WTC11 (cell line): ENCODE results near the gene TIAM2. TPM values are rescaled to one million over a fixed set of nuclear protein-coding genes. Genes with fewer than 3 reads are reported as not detected.

ENCODE experiments used
- ATAC-seq: fragments of 200-7000 bp; cut with Tn5 transposase; 2 replicates; pipeline ENCODE4 v1.10.0; 2021; ENCODE audit warnings: mild to moderate bottlenecking, moderate library complexity
- CTCF ChIA-PET: fragments of 300-600 bp; sonication (Branson Sonifier 250); formaldehyde crosslinking; loops from one replicate; lab custom pipeline; 2021; ENCODE audit warnings: antibody characterized with exemption; lab: Charles Lee
- POLR2A ChIA-PET: fragments of 350-600 bp; sonication (Branson Sonifier 250); formaldehyde crosslinking; loops from one replicate; lab custom pipeline; 2021; ENCODE audit warnings: antibody characterized with exemption; lab: Charles Lee
- DNase-seq: peaks from one replicate; pipeline ENCODE4 v3.0.0; 2021; ENCODE audit warnings: low spot score
- H3K27ac Mint-ChIP-seq: 2 replicates; pipeline ENCODE4 v1.8.0; 2021; ENCODE audit warnings: mixed read lengths
- H3K27me3 Mint-ChIP-seq: 2 replicates; pipeline ENCODE4 v1.8.0; 2021; ENCODE audit warnings: low read depth, mild to moderate bottlenecking, moderate library complexity, mixed read lengths
- H3K36me3 Mint-ChIP-seq: 2 replicates; pipeline ENCODE4 v1.8.0; 2021; ENCODE audit warnings: mixed read lengths
- H3K4me1 Mint-ChIP-seq: 2 replicates; pipeline ENCODE4 v1.8.0; 2022; ENCODE audit warnings: mixed read lengths
- H3K4me3 Mint-ChIP-seq: 2 replicates; pipeline ENCODE4 v1.8.0; 2021; ENCODE audit warnings: mild to moderate bottlenecking, moderate library complexity, mixed read lengths
- H3K9me3 Mint-ChIP-seq: 2 replicates; pipeline ENCODE4 v1.8.0; 2021; ENCODE audit warnings: mixed read lengths
- ATF6 ChIP-seq: sonication (generic); formaldehyde crosslinking; IDR thresholded peaks from 2 replicates; pipeline ENCODE4 v1.8.1; 2023; ENCODE audit warnings: mild to moderate bottlenecking, missing genetic modification reagents
- CTCF ChIP-seq: fragments of 200-600 bp; IDR thresholded peaks from 2 replicates; pipeline ENCODE4 v1.8.0; 2022; ENCODE audit warnings: antibody characterized with exemption
- E2F4 ChIP-seq: sonication (generic); formaldehyde crosslinking; IDR thresholded peaks from 2 replicates; pipeline ENCODE4 v1.8.1; 2022; ENCODE audit warnings: low read depth, mild to moderate bottlenecking, moderate library complexity, missing genetic modification reagents, borderline replicate concordance
- ETV6 ChIP-seq: sonication (generic); formaldehyde crosslinking; IDR thresholded peaks from 2 replicates; pipeline ENCODE4 v1.8.1; 2022; ENCODE audit warnings: mild to moderate bottlenecking, missing genetic modification reagents
- IRF1 ChIP-seq: sonication (generic); formaldehyde crosslinking; IDR thresholded peaks from 2 replicates; pipeline ENCODE4 v1.8.0; 2023; ENCODE audit warnings: missing genetic modification reagents
- NR1H2 ChIP-seq: sonication (generic); formaldehyde crosslinking; IDR thresholded peaks from 2 replicates; pipeline ENCODE4 v1.9.0; 2021; ENCODE audit warnings: mild to moderate bottlenecking, moderate library complexity, missing genetic modification reagents
- OVOL2 ChIP-seq: fragments of 250-450 bp; sonication (Bioruptor Pico); IDR thresholded peaks from 2 replicates; pipeline ENCODE4 v1.9.0; 2021; ENCODE audit warnings: mild to moderate bottlenecking, borderline replicate concordance
- SOX15 ChIP-seq: fragments of 250-450 bp; sonication (Bioruptor Pico); IDR thresholded peaks from 2 replicates; pipeline ENCODE4 v1.9.0; 2021; ENCODE audit warnings: mild to moderate bottlenecking
- ZBTB43 ChIP-seq: sonication (generic); formaldehyde crosslinking; IDR thresholded peaks from 2 replicates; pipeline ENCODE4 v1.8.1; 2023; ENCODE audit warnings: mild to moderate bottlenecking, missing genetic modification reagents
- ZNF281 ChIP-seq: sonication (generic); formaldehyde crosslinking; IDR thresholded peaks from 2 replicates; pipeline ENCODE4 v1.8.0; 2023; ENCODE audit warnings: mild to moderate bottlenecking, missing genetic modification reagents
- total RNA-seq: library from RNA; stranded (reverse); gene quantifications from 3 replicates; pipeline ENCODE4 v1.2.3, GENCODE V29; 2021
- TF ChIP-seq, protein P1 (sequence below): sonication (generic); formaldehyde crosslinking; IDR thresholded peaks from 2 replicates; pipeline ENCODE4 v1.8.1; 2022; ENCODE audit warnings: mild to moderate bottlenecking, missing genetic modification reagents, moderate library complexity, borderline replicate concordance
- TF ChIP-seq, protein P2 (sequence below): fragments of 250-450 bp; sonication (Bioruptor Pico); IDR thresholded peaks from 2 replicates; pipeline ENCODE4 v1.9.0; 2021; ENCODE audit warnings: moderate library complexity, mild to moderate bottlenecking, inconsistent platforms, borderline replicate concordance
- TF ChIP-seq, protein P3 (sequence below): sonication (generic); formaldehyde crosslinking; IDR thresholded peaks from 2 replicates; pipeline ENCODE4 v1.8.1; 2022; ENCODE audit warnings: mild to moderate bottlenecking, moderate library complexity, missing genetic modification reagents
- TF ChIP-seq, protein P4 (sequence below): fragments of 250-450 bp; sonication (Bioruptor Pico); IDR thresholded peaks from 2 replicates; pipeline ENCODE4 v1.9.0; 2021; ENCODE audit warnings: mild to moderate bottlenecking, borderline replicate concordance

Gene TIAM2
- total RNA-seq, 1 experiment from 2014 or later, result 15.1 TPM

DNA sequence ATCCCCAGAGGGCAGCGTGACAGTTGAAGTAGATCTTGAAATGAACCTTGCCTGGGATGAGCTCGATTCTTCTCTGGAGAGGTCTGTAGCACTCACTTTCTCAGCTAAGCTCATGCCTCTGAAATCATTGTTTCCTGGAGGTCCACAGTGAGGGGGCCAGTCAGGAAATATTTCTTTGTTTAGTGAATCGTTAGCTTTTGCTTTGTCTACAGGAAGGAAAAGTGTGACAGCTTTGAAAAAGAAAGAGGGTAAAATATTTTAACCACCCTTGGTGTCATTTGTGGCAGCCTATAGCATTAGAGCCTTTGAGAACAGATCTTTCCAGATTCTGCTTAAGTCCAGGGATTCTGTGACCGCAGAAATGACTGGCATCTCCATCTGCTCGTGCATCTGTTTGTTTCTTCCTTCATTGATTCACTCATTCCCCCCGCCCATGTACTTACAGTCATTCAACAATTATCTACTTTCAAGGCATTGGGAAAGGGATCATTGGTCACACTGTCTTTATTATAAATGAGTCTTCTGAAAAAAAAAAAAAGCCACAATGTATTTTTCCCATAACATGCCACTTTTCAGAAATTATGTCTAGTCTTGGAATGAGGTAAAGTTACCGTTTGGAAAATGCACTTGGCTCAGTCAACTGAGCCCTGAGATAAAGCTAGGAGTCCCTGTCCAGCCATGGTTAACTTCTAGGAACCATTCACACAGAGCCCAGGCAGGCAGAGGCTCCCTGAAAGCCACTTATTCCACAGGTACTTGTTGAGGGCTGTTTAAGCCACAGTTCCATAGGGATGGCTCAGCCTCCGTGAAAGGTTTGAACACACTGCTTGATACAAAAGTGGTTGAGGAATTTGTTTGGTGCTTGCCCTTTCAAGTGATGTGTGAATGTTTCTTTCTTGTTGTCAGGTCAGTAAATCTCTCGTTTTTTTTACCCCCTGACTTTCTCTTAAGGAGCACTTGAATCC lies 86.0 kb downstream of the TIAM2 start:
- Mint-ChIP-seq H3K9me3 (no peaks in the 10 kb centered on the region), H3K4me3 (no peak overlapping the region)
- POLR2A ChIA-PET, result no interaction called here

More for the DNA sequence above, 86.0 kb downstream of the TIAM2 start:
- no peak overlapping the region for H3K27ac Mint-ChIP-seq
- H3K4me1 Mint-ChIP-seq, result peaks cover 28% of the 10 kb centered on the region
- no peaks in the 10 kb centered on the region for H3K36me3 Mint-ChIP-seq
- ATAC-seq (no peak), DNase-seq (no peak)
- H3K27me3 Mint-ChIP-seq, result no peaks in the 10 kb centered on the region
- CTCF ChIA-PET, result interaction anchor here (0.6 kb wide), 1 partner anchor 68 kb away, joined by 3 read pairs; no protein-coding TSS in a partner anchor
- TF ChIP-seq, protein P1, sequence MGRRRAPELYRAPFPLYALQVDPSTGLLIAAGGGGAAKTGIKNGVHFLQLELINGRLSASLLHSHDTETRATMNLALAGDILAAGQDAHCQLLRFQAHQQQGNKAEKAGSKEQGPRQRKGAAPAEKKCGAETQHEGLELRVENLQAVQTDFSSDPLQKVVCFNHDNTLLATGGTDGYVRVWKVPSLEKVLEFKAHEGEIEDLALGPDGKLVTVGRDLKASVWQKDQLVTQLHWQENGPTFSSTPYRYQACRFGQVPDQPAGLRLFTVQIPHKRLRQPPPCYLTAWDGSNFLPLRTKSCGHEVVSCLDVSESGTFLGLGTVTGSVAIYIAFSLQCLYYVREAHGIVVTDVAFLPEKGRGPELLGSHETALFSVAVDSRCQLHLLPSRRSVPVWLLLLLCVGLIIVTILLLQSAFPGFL, result no peak
- TF ChIP-seq, protein P2, sequence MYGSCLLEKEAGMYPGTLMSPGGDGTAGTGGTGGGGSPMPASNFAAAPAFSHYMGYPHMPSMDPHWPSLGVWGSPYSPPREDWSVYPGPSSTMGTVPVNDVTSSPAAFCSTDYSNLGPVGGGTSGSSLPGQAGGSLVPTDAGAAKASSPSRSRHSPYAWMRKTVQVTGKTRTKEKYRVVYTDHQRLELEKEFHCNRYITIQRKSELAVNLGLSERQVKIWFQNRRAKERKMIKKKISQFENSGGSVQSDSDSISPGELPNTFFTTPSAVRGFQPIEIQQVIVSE, result no peak
- TF ChIP-seq OVOL2 (CRISPR knock-in tag), result no peak
- TF ChIP-seq NR1H2, result no peak
- no peak for TF ChIP-seq ETV6 (CRISPR knock-in tag)
- TF ChIP-seq E2F4, result no peak
- TF ChIP-seq, protein P3, sequence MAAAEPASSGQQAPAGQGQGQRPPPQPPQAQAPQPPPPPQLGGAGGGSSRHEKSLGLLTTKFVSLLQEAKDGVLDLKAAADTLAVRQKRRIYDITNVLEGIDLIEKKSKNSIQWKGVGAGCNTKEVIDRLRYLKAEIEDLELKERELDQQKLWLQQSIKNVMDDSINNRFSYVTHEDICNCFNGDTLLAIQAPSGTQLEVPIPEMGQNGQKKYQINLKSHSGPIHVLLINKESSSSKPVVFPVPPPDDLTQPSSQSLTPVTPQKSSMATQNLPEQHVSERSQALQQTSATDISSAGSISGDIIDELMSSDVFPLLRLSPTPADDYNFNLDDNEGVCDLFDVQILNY, result no peak
- no peak for TF ChIP-seq IRF1 (CRISPR knock-in tag)
- no peak for TF ChIP-seq ZNF281 (CRISPR knock-in tag)
- no peak for TF ChIP-seq SOX15 (CRISPR knock-in tag)
- no peak for TF ChIP-seq ZBTB43
- no peak for TF ChIP-seq ATF6
- no peak for TF ChIP-seq CTCF
- TF ChIP-seq, protein P4, sequence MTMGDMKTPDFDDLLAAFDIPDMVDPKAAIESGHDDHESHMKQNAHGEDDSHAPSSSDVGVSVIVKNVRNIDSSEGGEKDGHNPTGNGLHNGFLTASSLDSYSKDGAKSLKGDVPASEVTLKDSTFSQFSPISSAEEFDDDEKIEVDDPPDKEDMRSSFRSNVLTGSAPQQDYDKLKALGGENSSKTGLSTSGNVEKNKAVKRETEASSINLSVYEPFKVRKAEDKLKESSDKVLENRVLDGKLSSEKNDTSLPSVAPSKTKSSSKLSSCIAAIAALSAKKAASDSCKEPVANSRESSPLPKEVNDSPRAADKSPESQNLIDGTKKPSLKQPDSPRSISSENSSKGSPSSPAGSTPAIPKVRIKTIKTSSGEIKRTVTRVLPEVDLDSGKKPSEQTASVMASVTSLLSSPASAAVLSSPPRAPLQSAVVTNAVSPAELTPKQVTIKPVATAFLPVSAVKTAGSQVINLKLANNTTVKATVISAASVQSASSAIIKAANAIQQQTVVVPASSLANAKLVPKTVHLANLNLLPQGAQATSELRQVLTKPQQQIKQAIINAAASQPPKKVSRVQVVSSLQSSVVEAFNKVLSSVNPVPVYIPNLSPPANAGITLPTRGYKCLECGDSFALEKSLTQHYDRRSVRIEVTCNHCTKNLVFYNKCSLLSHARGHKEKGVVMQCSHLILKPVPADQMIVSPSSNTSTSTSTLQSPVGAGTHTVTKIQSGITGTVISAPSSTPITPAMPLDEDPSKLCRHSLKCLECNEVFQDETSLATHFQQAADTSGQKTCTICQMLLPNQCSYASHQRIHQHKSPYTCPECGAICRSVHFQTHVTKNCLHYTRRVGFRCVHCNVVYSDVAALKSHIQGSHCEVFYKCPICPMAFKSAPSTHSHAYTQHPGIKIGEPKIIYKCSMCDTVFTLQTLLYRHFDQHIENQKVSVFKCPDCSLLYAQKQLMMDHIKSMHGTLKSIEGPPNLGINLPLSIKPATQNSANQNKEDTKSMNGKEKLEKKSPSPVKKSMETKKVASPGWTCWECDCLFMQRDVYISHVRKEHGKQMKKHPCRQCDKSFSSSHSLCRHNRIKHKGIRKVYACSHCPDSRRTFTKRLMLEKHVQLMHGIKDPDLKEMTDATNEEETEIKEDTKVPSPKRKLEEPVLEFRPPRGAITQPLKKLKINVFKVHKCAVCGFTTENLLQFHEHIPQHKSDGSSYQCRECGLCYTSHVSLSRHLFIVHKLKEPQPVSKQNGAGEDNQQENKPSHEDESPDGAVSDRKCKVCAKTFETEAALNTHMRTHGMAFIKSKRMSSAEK (CRISPR knock-in tag), result no peak
